ENCODE measurements around the gene BAHCC1.

- no peak for TF ChIP-seq MAX (CRISPR knock-in tag; IDR thresholded peaks at IDR 0.05)
- TF ChIP-seq CTCF (IDR thresholded peaks at IDR 0.05) = no peak
- TF ChIP-seq ZMAT4 (CRISPR knock-in tag; IDR thresholded peaks at IDR 0.05) = no peak
- no peak for TF ChIP-seq NR1H2 (CRISPR knock-in tag; IDR thresholded peaks at IDR 0.05)
- no peak for TF ChIP-seq ZNF281 (CRISPR knock-in tag; IDR thresholded peaks at IDR 0.05)
Observed at GRCh38 chr17:81476097-81476496, 80.8 kb downstream of the BAHCC1 start.
